ENCODE data around the gene CERS6. TPM values are rescaled to one million over a fixed set of nuclear protein-coding genes. Genes with fewer than 3 reads are reported as not detected.
A peak's percentile ranks its signal among the peaks of the same experiment; 100 is the strongest.

CERS6 gene
- total RNA-seq, 4 donors from 2014 or later: 53.7 to 78.3 (median 63.8) TPM

- H3K4me3 ChIP-seq (ENCODE audit: low read depth, poor library complexity, severe bottlenecking): no peak overlapping the region
- DNase-seq (ENCODE audit: low spot score in 2 of 2): no peak
- intact Hi-C loops (cut with DNase I; ENCODE audit: low total_unique reads): no loop called here
- TF ChIP-seq CTCF (IDR thresholded peaks at IDR 0.05): no peak
- WGBS, 2 donors: 69 to 77% methylated on average over 6 of the region's 6 CpGs
Measured at GRCh38 chr2:168454737-168455644, 1.1 kb upstream of the CERS6 start.

GRCh38 chr2:168456521-168457189, 583 bp downstream of the CERS6 start:
- WGBS, 2 donors: 0 to 1% methylated on average over 15 to 60 of the region's 61 CpGs
- intact Hi-C loops (cut with DNase I; ENCODE audit: low total_unique reads): no loop called here

GRCh38 chr2:168457190-168457895, 1.3 kb downstream of the CERS6 start:
- TF ChIP-seq CTCF (IDR thresholded peaks at IDR 0.05): no peak
- no peak for TF ChIP-seq POLR2A (IDR thresholded peaks at IDR 0.05)
- DNase-seq (ENCODE audit: low spot score in 2 of 2): no peak
- H3K4me3 ChIP-seq (ENCODE audit: low read depth, poor library complexity, severe bottlenecking): peak overlapping the region; percentile 98
- 22 to 24% methylated on average over 17 of the region's 17 CpGs for WGBS, 2 donors
- intact Hi-C loops (cut with DNase I; ENCODE audit: low total_unique reads): no loop called here

More at GRCh38 chr2:168456521-168457189, 583 bp downstream of the CERS6 start:
- TF ChIP-seq POLR2A (IDR thresholded peaks at IDR 0.05) (no peak), CTCF (IDR thresholded peaks at IDR 0.05) (no peak)
- no peak for DNase-seq (ENCODE audit: low spot score in 2 of 2)
- H3K4me3 ChIP-seq (ENCODE audit: low read depth, poor library complexity, severe bottlenecking): peak overlapping the region; percentile 98

- 27 to 39% methylated on average over 1 of the region's 1 CpG for whole genome bisulfite sequencing, 2 donors
- no peak for DNase-seq (ENCODE audit: low spot score in 2 of 2)
- intact Hi-C loops (cut with DNase I; ENCODE audit: low total_unique reads): no loop called here
- no peak overlapping the region for H3K4me3 ChIP-seq (ENCODE audit: low read depth, poor library complexity, severe bottlenecking)
- no peak for TF ChIP-seq POLR2A (IDR thresholded peaks at IDR 0.05)
- no peak for TF ChIP-seq CTCF (IDR thresholded peaks at IDR 0.05)
Measured at GRCh38 chr2:168458139-168458538, 2.1 kb downstream of the CERS6 start.

GRCh38 chr2:168459256-168459655, 3.2 kb downstream of the CERS6 start:
- intact Hi-C loops (cut with DNase I; ENCODE audit: low total_unique reads): no loop called here

GRCh38 chr2:168460571-168460970, 4.5 kb downstream of the CERS6 start:
- WGBS, 2 donors: 38 to 46% methylated on average over 2 of the region's 2 CpGs
- TF ChIP-seq POLR2A (IDR thresholded peaks at IDR 0.05) (no peak), CTCF (IDR thresholded peaks at IDR 0.05) (no peak)
- intact Hi-C loops (cut with DNase I; ENCODE audit: low total_unique reads): no loop called here
- H3K4me3 ChIP-seq (ENCODE audit: low read depth, poor library complexity, severe bottlenecking): no peak overlapping the region
- DNase-seq (ENCODE audit: low spot score in 2 of 2): no peak

More at GRCh38 chr2:168459256-168459655, 3.2 kb downstream of the CERS6 start:
- no peak overlapping the region for H3K4me3 ChIP-seq (ENCODE audit: low read depth, poor library complexity, severe bottlenecking)
- 89 to 90% methylated on average over 4 of the region's 4 CpGs for WGBS, 2 donors
- no peak for DNase-seq (ENCODE audit: low spot score in 2 of 2)
- no peak for TF ChIP-seq POLR2A (IDR thresholded peaks at IDR 0.05)
